ENCODE measurements around the gene TPD52L1.
"Not testable (repeated sequence)": the region's sequence is repeated elsewhere in the genome, so short reads cannot be mapped to it uniquely, and the experiment has no call there.

The TPD52L1 gene

DNA sequence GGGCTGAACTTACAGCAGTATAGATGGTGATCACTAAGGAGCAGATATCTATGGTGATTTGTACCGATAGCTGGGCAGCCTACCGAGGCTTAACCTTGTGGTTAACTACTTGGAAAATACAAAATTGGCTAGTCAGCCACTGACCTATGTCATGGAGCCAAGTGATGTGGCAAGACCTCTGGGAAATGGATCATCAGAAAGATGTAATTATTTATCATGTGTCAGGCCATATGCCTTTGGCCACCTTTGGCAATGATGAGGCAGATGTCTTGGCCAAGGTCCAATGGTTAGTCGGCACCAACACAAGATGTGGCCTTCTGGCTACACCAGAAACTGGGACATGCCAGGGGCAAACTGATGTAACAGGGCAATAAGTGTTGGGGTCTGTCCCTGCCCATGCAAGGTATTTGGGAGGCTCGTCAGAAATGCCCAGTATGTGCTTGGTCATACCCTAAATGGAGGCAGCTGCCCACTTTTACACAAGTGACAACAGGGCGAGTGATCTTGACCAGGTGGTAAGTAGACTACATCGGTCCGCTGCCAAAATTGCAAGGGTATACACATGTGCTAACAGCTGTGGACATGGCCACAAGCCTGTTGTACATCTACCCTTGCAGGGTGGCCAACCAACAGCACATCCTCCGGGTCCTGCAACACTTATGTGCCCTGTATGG is 118.0 kb downstream of the TPD52L1 start:
- no peak for DNase-seq (ENCODE audit: low read depth in 2 of 2)

DNA sequence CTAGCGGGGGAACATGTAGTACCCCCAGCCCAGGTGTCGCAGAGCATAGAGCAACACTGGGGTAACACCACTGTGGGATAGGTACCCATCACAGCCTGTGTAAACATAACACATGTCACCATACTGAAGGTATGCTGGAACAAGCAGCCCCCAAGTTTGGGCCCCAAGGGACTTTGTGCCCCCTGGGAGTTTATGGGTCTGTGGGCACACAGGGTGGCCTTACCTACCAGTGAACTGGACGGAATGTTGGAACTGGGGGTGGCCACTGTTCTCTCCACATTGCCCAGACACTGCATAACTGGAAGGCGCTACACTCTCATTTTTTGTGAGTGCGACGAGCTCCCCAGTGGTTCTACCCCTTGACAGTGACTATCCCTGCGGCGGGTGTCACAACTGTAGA is 119.7 kb downstream of the TPD52L1 start:
- DNase-seq (ENCODE audit: low read depth in 2 of 2) = no peak

DNA sequence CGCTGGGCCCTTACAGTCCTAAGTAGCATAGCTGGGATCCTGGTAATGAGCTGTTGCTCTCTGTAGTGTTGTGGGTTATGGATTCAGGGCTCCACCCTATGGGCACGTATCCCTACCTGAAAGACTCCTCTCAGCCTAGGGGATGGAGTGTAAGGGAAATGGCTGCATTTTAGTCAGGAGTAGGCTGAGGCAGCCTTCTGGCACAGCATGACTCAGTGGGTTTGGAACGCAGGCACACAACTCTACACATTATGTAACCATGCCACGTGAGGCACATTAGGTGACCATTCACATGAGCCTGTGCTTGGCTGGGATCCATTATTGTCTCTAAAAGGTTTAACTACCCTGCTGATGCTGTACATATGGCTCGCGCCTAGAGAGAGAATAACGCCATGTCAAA is 120.4 kb downstream of the TPD52L1 start:
- no peak for DNase-seq (ENCODE audit: low read depth in 2 of 2)

DNA sequence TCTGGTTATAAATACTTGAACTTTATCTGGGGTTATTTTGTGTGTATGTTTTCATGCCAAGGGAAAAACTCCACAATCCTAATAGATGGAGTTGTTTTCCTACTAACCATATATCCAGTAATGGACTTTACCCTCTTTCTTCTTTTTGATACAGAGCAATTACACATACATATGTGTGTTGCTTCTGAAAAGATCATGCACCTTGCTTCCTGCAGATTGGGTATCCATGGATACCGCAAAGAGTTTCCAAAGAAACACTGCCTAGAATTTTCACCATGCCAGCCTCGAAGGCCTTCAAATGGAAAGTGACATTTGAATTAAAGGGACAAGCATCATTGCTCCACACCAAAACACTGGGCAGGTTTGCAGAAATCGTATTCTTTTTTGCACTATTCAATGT is 121.4 kb downstream of the TPD52L1 start:
- DNase-seq (ENCODE audit: low read depth in 2 of 2) = no peak

GRCh38 chr6:125275779-125276178 is 122.2 kb downstream of the TPD52L1 start:
- DNase-seq (ENCODE audit: low read depth in 2 of 2) = no peak

GRCh38 chr6:125277838-125278237 is 124.3 kb downstream of the TPD52L1 start:
- DNase-seq (ENCODE audit: low read depth in 2 of 2) = no peak

- no peak for DNase-seq (ENCODE audit: low read depth in 2 of 2)
Observed at GRCh38 chr6:125279961-125280360, 126.4 kb downstream of the TPD52L1 start.

DNA sequence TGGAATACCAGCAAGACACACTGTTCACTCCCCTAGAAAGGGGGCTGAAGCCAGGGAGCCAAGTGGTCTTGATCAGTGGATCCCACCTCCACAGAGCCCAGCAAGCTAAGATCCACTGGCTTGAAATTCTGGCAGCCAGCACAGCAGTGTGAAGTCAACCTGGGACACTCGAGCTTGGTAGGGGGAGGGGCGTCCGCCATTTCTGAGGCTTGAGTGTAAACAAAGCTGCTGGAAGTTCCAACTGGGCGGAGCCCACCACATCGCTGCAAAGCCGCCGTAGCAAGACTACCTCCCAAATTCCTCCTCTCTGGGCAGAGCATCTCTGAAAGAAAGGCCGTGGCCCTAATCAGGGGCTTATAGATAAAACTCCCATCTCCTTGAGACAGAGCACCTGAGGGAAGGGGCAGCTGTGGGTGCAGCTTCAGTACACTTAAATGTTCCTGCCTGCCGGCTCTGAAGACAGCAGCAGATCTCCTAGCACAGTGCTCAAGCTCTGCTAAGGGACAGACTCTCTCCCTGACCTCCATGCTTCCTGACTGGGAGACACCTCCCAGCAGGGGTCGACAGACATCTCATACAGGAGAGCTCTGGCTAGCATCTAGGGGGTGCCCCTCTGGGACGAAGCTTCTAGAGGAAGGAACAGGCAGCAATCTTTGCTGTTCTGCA is 126.9 kb downstream of the TPD52L1 start:
- DNase-seq (ENCODE audit: low read depth in 2 of 2) = not testable (repeated sequence)

DNA sequence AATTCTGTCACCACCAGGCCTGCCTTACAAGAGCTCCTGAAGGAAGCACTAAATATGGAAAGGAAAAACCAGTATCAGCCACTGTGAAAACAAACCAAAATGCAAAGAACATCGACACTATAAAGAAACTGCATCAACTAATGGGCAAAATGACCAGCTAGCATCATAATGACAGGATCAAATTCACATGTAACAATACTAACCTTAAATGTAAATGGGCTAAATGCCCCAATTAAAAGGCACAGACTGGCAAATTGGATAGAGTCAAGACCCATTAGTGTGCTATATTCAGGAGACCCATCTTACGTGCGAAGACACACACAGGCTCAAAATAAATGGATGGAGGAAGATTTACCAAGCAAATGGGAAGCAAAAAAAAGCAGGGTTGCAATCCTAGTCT is 128.9 kb downstream of the TPD52L1 start:
- DNase-seq (ENCODE audit: low read depth in 2 of 2) = not testable (repeated sequence)

- no peak for DNase-seq (ENCODE audit: low read depth in 2 of 2)
Observed at GRCh38 chr6:125285353-125285752, 131.8 kb downstream of the TPD52L1 start.

GRCh38 chr6:125285936-125286335 is 132.4 kb downstream of the TPD52L1 start:
- DNase-seq (ENCODE audit: low read depth in 2 of 2) = no peak

DNA sequence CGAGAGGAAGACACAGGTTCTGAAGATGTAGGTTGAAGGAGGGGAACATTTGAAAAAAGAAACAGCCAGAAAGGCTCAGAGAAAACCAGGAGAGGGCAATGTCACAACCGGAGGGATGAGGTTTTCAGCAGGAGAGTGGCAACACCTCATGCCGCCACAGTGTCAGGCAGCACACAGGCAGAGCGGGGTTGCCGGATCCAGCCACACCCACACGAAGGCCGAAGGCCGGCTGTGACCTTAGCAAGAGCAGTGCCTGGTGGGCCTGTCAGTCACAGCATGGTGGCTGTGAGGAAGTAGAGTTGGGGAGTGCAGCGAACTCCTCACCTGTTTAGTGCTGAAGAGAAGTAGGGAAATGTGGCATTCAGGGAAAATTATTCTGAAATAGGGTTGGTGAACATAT is 134.1 kb downstream of the TPD52L1 start:
- no peak for DNase-seq (ENCODE audit: low read depth in 2 of 2)

DNA sequence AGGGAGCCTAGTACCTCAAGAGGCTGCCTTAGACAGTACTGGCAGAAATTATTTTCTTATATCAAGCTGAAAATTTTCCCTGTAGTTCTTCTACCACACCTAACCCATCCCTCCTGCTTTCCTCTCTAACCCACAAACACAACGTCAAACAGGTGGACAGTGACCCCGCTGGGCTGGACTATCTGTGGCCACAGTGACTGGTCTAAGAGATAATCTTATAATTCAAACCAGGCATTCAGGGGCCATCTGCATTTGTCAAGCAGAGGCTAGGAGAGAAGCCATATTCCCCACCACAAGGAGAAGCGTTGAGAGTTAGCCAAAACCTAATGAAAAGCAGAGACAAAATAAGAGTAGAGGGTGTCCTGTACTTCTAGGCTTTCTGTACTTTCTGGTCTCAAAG is 140.0 kb downstream of the TPD52L1 start:
- no peak for DNase-seq (ENCODE audit: low read depth in 2 of 2)

DNA sequence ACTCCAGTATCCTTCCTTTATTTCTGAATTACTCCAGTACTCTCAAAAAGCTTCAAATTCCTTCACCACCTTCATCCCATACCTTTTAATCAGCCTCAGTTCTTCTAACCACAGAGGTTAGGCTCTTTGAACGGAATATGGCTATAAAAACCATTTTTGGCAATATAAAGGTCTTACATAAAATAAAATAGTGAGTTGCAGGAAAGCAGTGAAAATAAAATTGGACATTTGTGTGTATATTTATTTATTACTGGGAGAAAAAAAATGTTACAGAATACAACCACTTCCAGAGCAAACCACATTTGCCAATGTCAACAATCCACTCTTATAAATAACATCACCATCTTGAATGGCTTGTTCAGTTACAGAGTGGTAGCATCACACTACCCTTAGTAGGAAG is 140.5 kb downstream of the TPD52L1 start:
- DNase-seq (ENCODE audit: low read depth in 2 of 2) = no peak

- DNase-seq (ENCODE audit: low read depth in 2 of 2) = no peak
Observed at GRCh38 chr6:125294925-125295324, 141.4 kb downstream of the TPD52L1 start.

- no peak for DNase-seq (ENCODE audit: low read depth in 2 of 2)
Observed at GRCh38 chr6:125296471-125296870, 142.9 kb downstream of the TPD52L1 start.

GRCh38 chr6:125299257-125299656 is 145.7 kb downstream of the TPD52L1 start:
- no peak for DNase-seq (ENCODE audit: low read depth in 2 of 2)

DNA sequence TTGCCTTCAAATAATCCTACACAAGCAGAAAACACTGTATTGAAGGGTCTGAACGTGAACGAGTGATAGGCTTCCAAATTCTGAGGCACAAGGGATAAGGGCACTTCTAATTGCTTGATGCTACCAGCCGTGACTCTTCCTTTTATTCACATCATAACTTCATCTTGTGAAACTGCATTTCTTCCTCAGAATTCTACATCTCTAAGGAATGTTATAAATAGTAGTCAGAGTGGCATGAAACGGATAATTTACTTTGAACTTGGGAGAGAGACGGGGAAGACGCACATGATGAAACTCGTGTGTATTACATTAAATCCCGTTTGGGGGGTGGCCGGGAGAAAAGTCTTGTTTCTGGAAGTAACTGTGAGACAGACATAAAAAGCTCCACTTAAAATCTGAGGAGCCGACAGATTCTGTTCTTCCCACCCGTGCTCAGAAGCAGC is 147.4 kb downstream of the TPD52L1 start:
- DNase-seq (ENCODE audit: low read depth in 2 of 2) = peak in 1 of 2 experiments; percentile 14

GRCh38 chr6:125301435-125302391 is 148.1 kb downstream of the TPD52L1 start, which contains the start of gene HDDC2:
HDDC2 (minus strand) TSS chr6:125301967; CDS start chr6:125301932, 35 bp downstream.
- peak in 1 of 2 experiments; percentile 23 for DNase-seq (ENCODE audit: low read depth in 2 of 2)

- peak in 1 of 2 experiments; percentile 14 for DNase-seq (ENCODE audit: low read depth in 2 of 2)
Observed at GRCh38 chr6:125302840-125303511, 149.4 kb downstream of the TPD52L1 start.

- DNase-seq (ENCODE audit: low read depth in 2 of 2) = no peak
Observed at GRCh38 chr6:125303512-125303854, 149.9 kb downstream of the TPD52L1 start.
